Esophagus squamous epithelium (tissue), 5 donors: ENCODE data around the gene GARNL3. TPM values are rescaled to one million over a fixed set of nuclear protein-coding genes. Genes with fewer than 3 reads are reported as not detected.
A peak's percentile ranks its signal among the peaks of the same experiment; 100 is the strongest.

ENCODE experiments used
- DNase-seq: peaks from one replicate; lab custom pipeline; 2025; lab: John Stamatoyannopoulos, UW
- H3K27ac ChIP-seq, 4 donors: fragments of 200-600 bp; sonication (generic); one replicate each; pipeline ENCODE4 v1.5.1; 2016 to 2019; ENCODE audit warnings: mild to moderate bottlenecking in 1 of 4
- H3K27me3 ChIP-seq, 4 donors: fragments of 200-600 bp; sonication (generic); 1 replicate in 3 of 4; 2 replicates in 1 of 4; pipeline versions ENCODE4 v1.5.1 to v1.6.0; 2017 to 2021; ENCODE audit warnings: antibody characterized with exemption in 1 of 4
- H3K36me3 ChIP-seq, 3 donors: fragments of 200-600 bp; sonication (generic); one replicate each; pipeline ENCODE4 v1.5.1; 2016 to 2019
- H3K4me1 ChIP-seq, 3 donors: fragments of 200-600 bp; sonication (generic); one replicate each; pipeline ENCODE4 v1.5.1; 2017 to 2019
- H3K4me3 ChIP-seq, 4 donors: fragments of 200-600 bp; sonication (generic); 1 replicate in 3 of 4; 2 replicates in 1 of 4; pipeline ENCODE4 v1.5.1; 2016 to 2019; ENCODE audit warnings: mild to moderate bottlenecking in 2 of 4, moderate library complexity in 1 of 4
- H3K9me3 ChIP-seq, 3 donors: fragments of 200-600 bp; sonication (generic); one replicate each; pipeline ENCODE4 v1.5.1; 2016 to 2019
- CTCF ChIP-seq, 6 experiments: fragments of 450-650 bp in 4 of 6; fragments of 200-600 bp in 2 of 6; sonication (generic) in 2 of 6; IDR thresholded peaks; one replicate each; pipeline ENCODE4 v1.5.1; 2016 to 2019; ENCODE audit warnings: antibody characterized with exemption in 6 of 6, mild to moderate bottlenecking in 4 of 6, moderate library complexity in 4 of 6
- POLR2A ChIP-seq, 4 donors: fragments of 450-650 bp; IDR thresholded peaks; one replicate each; pipeline ENCODE4 v1.6.1; 2017; ENCODE audit warnings: antibody characterized with exemption in 4 of 4, mild to moderate bottlenecking in 4 of 4, moderate library complexity in 3 of 4
- WGBS, 2 donors: methylation state at CpG; one replicate each; pipeline ENCODE4 v1.1.5; 2018; 5-methylcytosine and 5-hydroxymethylcytosine counted together
- intact Hi-C: fragments of 100-400 bp; cut with DNase I; formaldehyde crosslinking; loops from one replicate; pipeline ENCODE4 v1.15.0; 2022
- total RNA-seq, 4 donors: library from RNA; depleted of rRNA; stranded (reverse); fragments of >200 nt; gene quantifications; one replicate each; pipeline ENCODE4 v1.1.0, GENCODE V29; 2016
- donor health status: DM: yes; HTN: yes; CAD: no.

GARNL3 gene
- total RNA-seq, 4 donors from 2014 or later, result 1.1 to 22.9 (median 8.2) TPM

DNA sequence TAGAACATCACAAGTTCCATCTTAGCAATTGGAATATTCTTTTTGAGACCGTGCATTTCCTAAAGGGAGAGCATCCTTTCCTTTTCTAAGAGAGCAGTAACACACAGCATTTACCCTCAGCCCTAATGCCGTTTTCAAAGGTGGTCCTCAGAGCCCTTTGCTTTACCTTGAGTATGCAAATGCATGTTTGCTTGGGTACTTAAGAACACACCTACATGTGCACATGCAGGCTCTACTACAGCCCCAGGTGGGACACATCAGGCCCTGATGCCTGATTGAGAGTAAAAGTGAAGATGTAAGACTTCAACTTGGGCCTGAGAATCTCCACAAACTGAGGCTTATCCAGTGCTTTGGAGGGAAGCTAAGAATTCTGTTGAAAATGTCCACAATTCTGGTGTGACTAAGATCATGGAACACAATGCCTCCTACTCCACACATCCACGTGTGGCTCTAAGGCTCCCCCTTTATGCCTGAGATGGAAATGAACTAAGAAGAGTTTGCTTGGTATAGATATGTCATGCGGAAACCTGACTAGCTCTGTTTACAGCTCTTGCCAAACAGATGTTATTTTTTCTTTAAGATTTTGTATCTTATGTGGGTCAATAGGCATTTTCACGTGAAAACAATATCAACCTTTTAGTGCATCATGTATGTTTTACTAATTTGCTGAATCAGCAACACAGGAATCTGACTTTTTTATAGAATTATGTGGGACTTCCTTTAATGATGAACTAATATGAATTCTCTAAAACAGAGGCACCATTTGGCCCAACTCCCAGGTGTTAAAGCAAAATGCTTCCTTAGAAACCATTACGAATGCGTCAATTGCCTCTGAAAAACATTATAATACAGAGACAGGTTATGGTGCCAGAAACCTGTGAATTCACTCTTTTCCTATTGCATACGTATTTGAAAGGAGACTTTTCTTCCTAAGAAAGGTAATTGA is 83.5 kb downstream of the GARNL3 start:
- TF ChIP-seq POLR2A (IDR thresholded peaks at IDR 0.05), result no peak
- TF ChIP-seq CTCF (IDR thresholded peaks at IDR 0.05), result peak in 4 of 6 experiments; percentile 14 to 51 (median 14)
- peaks cover 0 to 21% (median 0%) of the 10 kb centered on the region in 3 donors for H3K36me3 ChIP-seq
- DNase-seq, result no peak
- H3K27ac ChIP-seq, result no peak overlapping the region
- intact Hi-C loops, result no loop called here
- no peak overlapping the region for H3K4me3 ChIP-seq
- H3K27me3 ChIP-seq, result no peaks in the 10 kb centered on the region
- WGBS, 2 donors, result 67 to 81% methylated on average over 8 of the region's 8 CpGs
- H3K9me3 ChIP-seq, result no peaks in the 10 kb centered on the region
- H3K4me1 ChIP-seq, result peaks cover 0 to 19% (median 4%) of the 10 kb centered on the region in 3 donors

- H3K9me3 ChIP-seq, result no peaks in the 10 kb centered on the region
- TF ChIP-seq CTCF (IDR thresholded peaks at IDR 0.05) (no peak), POLR2A (IDR thresholded peaks at IDR 0.05) (no peak)
- H3K4me3 ChIP-seq, result no peak overlapping the region
- no peak overlapping the region for H3K27ac ChIP-seq
- H3K36me3 ChIP-seq, result peaks cover 0 to 16% (median 0%) of the 10 kb centered on the region in 3 donors
- H3K27me3 ChIP-seq, result no peaks in the 10 kb centered on the region
- peaks cover 0 to 19% (median 4%) of the 10 kb centered on the region in 3 donors for H3K4me1 ChIP-seq
- DNase-seq, result no peak
- 93 to 96% methylated on average over 11 to 12 of the region's 12 CpGs for WGBS, 2 donors
- intact Hi-C loops, result no loop called here
These were observed 85.0 kb downstream of the GARNL3 start for GRCh38 chr9:127349483-127350113.

- intact Hi-C loops, result no loop called here
- TF ChIP-seq POLR2A (IDR thresholded peaks at IDR 0.05), result no peak
- TF ChIP-seq CTCF (IDR thresholded peaks at IDR 0.05), result no peak
- no peaks in the 10 kb centered on the region for H3K27me3 ChIP-seq
- H3K4me1 ChIP-seq, result peaks cover 0 to 19% (median 4%) of the 10 kb centered on the region in 3 donors
- no peaks in the 10 kb centered on the region for H3K9me3 ChIP-seq
- H3K27ac ChIP-seq, result peak overlapping the region in 2 of 4 donors; percentile 13 to 40
- WGBS, 2 donors, result 68 to 69% methylated on average over 3 to 4 of the region's 4 CpGs
- no peak for DNase-seq
- peaks cover 0 to 18% (median 0%) of the 10 kb centered on the region in 3 donors for H3K36me3 ChIP-seq
- H3K4me3 ChIP-seq, result no peak overlapping the region
These were observed 86.9 kb downstream of the GARNL3 start for GRCh38 chr9:127351182-127352166.

DNA sequence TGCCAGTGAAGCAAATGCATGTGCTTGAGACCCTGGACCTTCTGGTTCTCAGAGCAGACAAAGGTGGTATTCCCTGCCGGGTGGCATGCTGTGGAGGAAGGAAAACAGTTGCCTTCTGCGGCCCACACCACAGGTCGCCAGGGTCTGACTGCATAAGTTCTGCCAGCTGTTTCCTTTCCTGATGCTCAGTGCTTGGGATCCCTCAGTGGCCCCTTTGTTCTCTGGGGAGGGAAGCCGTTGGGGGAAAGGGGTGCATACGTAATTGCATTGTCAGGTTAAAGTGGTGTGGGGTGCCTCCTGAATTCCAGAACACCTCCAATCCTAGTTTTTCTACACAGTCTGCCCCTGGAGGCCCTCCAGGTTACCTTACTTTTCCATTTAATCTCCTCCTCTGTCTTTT is 89.3 kb downstream of the GARNL3 start:
- Histone ChIP-seq H3K4me1 (peaks cover 0 to 23% (median 4%) of the 10 kb centered on the region in 3 donors), H3K4me3 (no peak overlapping the region), H3K27ac (no peak overlapping the region), H3K36me3 (peaks cover 0 to 31% (median 0%) of the 10 kb centered on the region in 3 donors), H3K27me3 (no peaks in the 10 kb centered on the region), H3K9me3 (no peaks in the 10 kb centered on the region)
- intact Hi-C loops, result no loop called here
- DNase-seq, result no peak
- 0 to 54% methylated on average over 1 to 3 of the region's 5 CpGs for WGBS, 2 donors
- TF ChIP-seq POLR2A (IDR thresholded peaks at IDR 0.05) (no peak), CTCF (IDR thresholded peaks at IDR 0.05) (no peak)
